HG02798 (cell line): Measurements from ENCODE around the gene JMJD4.
"Not testable (repeated sequence)": the region's sequence is repeated elsewhere in the genome, so short reads cannot be mapped to it uniquely, and the experiment has no call there.

Source experiments
- ATAC-seq: cut with Tn5 transposase; IDR thresholded peaks from one replicate; pipeline ENCODE4 v1.9.1; 2021; ENCODE audit warnings: mild to moderate bottlenecking; ENCODE audit not compliant: unreplicated experiment, poor library complexity

JMJD4 gene

DNA sequence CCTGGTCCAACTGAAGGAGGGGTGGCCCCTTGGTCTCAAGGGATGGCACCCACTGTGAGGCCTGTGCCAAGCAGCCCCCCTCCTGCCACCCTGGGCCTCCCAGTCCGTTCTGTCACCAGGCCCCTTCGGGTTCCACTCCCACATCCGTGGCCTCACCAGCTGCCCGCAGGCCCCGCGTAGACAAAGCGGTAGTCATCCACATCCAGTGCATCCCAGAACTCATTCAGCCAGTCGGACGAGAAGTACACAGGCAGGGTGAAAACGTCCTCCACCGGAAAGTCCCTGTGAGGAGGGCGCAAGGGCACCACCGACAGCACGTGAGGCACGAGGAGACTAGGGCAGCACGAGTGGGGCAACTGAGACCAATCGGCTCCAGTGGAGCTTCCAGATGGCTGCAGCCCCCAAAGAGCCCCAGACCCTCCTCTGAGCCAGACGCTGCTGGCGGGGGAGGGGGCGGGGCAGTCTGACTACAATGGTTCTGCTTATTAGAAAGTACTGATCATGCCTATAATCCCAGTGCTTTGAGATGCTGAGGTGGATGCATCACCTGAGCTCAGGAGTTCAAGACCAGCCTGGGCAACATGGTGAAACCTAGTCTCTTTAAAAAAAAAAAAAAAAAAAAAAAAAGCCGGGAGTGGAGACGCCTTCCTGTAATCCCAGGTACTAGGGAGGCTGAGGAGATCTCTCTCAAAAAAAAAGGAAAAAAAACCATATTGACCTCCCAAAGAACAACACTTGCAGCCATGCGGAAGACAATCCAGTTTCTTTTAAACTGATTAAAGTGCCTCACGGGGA is 1.2 kb downstream of the JMJD4 start:
- ATAC-seq = no peak

DNA sequence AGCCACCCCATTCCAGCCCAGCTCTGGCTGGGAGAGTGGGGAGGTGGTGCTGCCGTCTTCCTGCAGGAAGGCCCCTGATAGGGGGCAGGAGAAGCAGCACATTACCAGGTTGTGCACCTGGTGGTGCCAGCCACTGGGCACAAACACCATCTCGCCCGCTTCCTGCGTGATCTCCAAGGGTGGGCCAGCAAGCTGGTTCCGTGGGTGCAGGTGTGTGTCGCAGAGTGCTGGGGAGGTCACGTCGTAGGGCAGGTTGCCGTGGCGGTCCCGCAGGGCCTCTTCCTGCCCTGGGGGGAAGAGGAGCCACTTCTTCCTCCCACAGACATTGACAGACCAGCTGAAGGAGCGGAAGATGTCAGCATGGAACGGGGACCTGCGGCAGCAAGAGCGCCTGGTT is 1.8 kb downstream of the JMJD4 start:
- no peak for ATAC-seq

DNA sequence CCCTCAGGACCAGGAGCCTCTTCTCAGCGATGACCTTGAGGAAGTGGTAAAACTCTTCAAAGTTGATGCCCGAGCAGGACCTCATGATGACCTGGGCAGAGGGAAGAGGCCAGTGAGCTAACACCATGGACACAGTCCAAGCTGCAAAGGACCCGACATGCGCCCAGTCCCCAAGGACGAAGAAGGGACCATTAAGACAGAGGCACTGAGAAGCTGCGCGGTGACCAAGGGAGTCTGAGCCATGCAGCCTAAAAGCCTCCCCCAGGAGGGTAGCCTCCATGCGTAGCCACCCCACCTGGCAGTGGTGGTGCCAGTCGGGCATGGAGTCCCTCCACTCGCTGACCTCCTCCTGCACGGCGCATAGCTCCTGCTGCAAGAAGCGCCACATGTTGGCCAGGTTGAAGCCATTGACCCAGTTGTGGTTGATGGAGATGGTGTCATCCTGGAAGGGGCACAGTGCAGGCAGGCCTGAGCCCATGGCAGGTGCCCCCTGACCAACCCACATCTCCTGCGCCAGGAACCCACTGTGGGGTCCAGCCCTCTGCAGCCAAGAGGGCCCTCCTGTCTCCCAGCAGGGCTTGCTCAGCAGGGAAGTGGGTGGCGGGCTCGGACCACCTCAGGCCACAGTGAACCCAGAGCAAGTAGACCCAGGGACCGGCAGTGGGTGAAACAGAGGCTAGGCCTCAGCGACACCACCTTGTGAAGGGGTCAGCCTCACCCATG is 2.4 kb downstream of the JMJD4 start:
- ATAC-seq = no peak

DNA sequence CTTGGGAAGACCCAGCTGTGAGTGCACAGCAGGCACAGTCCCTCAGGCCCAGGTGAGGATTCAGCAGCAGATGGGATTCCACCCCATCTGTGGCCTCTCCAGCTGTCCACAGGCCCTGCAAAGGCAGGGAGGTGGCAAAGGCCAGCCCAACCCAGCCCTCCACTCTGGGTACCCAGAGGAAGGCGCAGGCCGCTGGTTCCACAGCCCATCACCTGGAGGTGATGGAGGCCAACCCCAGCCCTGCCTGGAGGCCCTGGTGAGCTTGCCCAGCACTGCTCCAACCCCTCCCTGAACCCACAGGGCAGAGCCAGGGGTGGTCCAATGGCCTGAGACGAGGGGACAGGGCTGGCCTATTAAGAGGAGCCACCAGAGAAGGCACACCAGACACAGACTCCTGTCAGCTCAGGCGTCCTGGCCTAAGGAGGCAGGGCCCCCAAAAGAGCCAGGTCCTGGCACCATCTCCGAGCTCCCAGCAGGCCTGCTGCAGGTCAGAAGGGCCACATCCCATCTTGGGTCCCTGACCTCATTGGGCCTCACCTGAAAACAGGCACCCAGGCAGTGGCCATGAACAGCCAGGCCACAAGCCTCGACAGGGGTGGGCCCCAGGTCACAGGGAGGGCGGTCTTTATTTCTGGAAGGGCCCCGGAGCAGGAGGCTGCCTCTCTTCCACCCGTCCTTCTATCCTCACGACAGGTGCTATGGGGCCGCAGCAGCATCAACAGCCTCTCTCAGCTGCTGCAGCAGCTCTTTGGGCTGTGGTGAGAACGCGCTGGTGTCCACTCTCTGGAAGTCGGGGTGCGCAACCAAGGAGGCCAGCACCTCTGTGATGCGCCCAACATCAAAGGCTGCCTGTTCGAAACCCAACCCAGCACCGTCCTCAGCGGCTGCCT is 3.2 kb downstream of the JMJD4 start:
- no peak for ATAC-seq

DNA sequence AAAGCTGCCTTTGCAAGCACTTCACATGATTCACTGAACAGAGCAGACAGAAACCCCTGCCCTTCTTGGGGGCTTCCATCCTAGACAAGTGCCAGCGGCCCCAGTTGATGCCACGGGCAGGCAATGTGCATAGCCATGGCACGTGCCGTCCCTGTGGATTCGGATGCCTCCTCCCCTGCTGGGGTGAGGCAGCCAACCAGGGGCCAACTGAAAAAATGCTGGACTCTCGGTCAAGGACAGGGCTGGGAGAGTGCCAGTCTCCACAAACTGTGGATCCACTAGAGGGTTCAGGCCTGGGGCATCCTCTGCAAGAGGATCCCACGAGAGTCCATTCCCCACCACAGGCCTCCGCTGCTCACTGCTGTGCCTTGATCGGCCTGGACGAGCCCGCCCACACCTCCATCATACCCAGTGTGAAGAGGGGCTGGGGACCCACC is 3.8 kb downstream of the JMJD4 start:
- no peak for ATAC-seq

DNA sequence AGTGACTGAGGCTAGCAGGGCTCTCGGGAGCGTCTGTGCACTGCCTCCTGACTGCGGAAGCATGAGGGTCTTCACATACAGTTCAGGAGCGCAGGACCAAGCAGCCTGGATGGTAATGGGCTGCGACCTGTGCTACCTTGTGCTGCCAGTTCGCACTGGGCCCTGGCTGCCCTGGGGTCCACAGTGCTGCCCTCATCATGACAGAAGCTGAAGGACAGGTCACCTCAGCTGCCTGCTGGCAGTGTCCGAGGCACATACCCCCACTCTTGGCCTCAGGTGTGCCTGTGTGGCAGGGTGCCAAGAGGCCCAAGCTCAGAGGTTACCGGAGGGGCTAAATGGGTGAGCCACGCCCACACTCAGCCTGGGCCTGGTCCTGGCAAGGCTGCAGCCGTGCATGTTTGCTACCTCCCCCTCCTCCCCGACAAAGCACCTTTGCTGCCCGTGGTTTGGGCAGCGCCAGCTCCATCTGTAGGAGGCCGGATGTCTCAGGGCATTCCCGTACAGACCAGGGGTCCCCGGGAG is 4.4 kb downstream of the JMJD4 start:
- ATAC-seq = no peak

DNA sequence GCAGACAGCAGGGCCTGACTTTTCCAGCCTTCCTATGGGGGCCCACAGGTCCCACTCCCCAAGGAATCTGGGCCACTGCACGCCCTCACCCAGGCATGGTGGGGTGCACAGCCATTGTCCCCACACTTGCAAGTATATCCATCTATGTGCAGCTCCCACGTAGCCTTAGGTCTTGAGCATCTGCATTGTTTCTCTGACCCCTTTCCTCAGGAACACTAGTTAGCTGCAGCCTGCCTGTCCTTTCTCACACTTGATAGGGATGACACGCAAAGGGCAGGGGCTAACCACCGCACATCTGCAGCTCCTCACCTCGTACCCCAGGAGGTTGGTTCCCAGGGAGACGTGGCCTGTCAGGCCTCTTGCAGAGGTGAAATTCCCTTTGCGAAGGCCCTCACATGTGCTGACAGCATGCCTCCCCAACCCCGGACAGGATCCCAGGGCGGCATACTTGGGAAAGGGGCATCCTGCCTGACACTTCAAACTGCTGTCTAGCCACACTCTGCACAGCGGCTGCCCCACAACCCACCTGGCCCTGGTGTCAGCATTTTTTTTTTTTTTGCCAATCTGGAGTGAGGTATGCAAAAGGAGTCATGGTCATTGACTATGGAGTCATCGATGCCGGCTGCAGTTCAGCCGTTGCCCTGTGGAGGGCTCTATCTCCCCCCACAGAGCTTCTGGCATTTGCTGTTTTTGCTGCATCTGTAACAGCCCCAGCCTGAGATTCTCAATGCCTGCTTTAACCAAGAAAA is 5.0 kb downstream of the JMJD4 start:
- ATAC-seq = peak; percentile 24

DNA sequence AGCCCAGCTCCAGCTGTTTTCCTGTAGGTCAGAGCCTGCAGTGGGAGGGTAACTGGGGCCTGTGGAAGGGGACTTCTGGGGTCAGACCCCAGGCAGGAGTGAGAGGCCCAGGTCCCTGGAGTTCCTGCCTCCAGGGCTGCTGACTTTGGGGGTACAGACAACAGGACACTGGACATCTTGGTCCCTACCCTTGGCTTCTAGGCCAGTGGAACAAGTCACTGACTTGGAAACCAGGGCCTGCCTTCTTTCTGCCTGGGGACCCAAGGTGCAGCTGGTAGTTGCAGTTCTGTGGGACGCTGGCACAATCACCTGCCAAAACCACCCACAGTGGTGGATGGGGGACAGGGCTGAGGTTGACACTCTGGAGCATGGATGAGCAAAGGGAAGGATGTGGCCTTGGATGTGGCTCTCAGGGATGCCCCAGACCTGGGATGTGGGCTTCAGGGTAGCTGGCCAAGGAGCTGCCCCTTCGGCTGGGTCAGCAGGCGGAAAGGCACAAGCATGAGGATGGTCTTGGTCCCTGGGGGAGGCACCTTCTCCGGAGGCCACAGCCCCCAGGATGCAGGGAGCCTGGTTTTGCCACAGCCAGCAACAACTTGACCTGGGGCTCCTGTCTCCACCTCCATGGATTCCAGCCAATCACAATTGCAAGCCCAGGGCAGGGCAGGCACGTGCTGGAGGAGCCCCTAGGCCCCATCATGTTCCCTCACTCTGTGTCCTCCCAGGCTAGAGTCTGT is 5.8 kb downstream of the JMJD4 start:
- no peak for ATAC-seq

DNA sequence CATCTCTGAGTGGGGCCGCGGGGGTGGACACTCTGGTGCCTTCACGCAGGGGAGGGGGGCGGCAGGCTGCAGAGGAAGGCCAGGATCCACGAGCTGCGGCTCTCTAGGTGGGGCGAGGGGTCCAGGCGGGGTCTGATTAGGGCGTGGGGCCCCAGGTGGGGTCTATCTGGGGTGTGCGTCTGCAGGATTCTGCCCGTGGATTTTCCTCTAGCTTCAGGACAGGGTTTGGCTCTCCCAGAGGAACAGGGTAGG is 6.3 kb downstream of the JMJD4 start:
- ATAC-seq = no peak

DNA sequence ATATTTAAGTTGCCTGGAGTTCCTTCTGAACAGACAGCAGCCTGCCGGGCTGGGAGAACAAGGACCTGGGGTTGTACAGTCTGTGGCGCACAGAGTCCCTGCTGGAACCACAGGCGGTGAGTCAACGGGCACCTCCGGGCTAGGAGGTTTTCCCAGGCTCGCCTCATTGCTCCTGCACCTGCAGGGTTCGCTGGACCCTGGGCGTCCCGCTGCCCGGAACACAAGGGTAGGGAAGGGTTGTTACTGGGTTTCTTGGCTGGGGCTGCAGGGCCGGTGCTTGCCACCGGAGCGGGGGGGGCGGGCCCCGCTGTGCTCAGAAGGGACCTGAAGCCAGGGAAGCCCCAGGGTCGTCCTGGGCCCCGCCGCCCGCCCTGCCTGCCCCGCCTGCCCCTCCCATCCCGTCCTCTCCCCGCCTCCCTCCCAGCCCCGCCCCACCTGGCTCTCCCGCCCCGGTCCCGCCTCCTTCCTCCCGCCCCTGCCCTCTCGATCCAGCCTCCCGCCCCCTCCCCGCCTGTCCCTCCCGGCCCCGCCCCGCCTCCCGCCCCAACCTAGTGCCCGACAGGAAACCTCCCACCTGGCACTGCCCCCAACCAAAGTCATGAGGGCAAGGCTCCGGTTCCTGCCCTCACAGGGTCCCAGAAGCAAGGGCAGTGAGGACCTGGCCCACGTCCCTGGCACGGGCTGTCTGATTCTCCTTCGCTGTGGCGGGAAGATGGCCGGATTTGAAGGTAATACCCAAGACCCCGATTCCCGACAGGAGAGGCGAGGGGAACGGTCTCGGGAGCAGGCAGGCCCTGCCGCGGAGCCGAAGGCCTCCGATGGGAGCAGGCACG is 6.8 kb downstream of the JMJD4 start:
- ATAC-seq = peak; percentile 40

DNA sequence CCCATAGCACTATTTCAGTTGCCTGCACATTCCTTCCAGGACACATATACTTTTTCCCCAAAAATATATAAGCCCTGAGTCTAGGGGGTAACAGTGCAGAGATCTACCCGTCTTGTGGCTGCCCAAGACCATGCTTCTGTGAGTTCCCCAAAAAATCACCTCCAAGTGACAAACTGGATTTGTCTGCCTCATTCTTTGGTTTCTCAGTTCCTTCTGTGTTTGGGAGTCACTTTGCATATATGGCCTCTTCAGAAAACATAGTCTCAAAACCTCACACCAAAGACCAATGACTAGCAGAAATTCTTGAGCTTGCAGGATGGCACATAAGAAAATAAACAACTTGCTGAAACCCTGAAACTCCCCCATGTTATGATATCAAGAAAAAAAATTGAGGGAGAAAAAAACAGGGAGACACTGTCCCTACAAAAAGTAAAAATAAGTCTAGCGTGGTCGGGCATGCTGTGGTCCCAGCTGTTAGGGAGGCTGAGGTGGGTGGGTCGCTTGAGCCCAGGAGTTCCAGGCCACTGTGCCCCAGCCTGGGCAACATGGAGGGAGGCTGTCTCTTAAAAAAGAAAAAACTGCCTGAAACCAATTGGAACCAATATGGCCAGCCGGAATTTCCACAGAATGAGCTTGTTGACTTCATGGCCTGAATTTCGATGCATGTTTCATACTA is 8.0 kb downstream of the JMJD4 start:
- ATAC-seq = no peak

DNA sequence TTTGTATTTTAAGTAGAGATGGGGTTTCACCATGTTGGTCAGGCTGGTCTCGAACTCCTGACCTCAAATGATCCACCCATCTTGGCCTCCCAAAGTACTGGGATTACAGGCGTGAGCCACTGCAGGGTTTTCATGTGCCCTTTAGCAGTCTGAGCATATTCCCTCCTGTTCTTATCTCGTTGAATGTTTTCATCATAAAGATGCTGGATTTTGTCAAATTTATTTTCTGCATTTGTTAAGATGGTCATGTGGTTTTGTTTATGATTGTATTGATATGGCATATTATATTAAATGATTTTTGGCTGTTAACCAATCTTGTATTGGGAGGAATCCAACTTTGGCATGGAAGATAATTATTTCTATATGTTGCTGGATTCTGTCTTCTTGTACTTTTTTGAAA is 8.8 kb downstream of the JMJD4 start:
- no peak for ATAC-seq

DNA sequence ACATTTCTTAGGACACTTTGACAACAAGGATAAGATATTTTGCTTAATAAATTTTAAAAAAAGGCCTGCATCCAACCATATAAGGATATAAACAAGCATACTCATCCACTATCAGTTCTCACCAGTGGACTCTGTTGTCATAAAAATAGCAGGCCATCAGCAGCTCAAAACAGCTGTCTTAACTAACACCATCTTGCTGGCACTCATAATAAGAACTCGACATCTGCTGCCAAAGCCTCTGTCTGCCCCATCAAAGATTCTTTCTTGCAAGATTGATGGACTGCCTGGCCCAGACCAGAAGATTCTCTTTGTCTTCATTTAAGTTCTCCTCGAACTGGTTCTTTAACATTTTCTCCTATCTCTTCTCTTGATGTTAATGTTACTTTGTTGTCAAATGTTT is 10.1 kb downstream of the JMJD4 start:
- ATAC-seq = no peak

DNA sequence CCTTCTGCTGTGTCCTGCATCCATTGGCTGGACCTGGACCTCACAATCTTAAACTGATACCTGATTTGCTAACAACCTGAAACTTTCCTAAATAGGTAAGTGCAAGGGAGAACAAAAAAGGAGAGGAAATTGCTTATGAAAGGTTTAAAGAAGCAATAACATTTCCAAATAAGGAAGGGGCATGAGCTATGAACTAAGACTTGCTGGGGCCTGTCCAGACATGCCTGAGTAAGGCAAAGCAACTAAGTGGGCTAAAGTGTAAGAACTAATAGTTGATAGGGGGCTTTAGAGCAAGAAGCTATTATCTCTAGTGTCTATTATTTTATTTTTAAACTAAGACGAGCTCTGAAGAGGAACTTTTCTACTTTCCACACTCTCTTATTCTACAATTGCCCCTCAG is 11.6 kb downstream of the JMJD4 start:
- no peak for ATAC-seq

DNA sequence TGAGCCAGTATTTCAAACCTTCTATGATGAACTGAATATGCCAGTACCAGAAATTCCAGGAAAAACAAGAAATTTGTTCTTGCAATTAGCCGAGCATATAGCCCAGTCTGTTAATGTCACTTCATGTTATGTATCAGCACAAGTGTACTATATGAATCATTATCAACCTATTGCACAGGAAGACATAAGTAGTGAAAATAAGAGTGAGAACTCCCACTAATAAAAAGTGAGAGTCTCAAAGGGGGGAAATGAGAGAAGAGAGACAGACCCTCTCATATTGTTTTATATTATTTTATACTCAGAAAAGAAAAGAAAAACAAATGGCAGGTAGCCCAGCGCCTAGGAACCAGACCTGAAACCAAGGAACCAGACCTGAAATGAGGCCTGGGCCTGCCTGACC is 16.2 kb downstream of the JMJD4 start:
- no peak for ATAC-seq

DNA sequence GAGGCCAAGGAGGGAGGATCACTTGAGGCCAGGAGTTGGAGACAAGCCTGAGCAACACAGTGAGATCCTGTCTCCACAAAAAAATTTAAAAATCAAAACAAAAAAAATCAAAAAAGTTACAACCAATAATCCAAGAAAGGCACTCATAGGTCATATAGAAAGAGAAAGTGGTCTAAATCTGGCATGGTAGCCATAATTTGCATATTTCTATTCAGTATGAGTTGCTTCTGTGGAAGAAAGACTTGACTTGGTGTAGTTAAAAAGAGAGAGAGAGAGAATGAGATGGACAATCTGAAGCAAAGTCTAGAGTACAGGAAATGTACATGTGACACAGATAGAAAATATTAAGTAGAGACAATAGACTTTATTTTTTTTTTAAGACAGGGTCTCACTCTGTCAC is 22.5 kb downstream of the JMJD4 start:
- no peak for ATAC-seq

DNA sequence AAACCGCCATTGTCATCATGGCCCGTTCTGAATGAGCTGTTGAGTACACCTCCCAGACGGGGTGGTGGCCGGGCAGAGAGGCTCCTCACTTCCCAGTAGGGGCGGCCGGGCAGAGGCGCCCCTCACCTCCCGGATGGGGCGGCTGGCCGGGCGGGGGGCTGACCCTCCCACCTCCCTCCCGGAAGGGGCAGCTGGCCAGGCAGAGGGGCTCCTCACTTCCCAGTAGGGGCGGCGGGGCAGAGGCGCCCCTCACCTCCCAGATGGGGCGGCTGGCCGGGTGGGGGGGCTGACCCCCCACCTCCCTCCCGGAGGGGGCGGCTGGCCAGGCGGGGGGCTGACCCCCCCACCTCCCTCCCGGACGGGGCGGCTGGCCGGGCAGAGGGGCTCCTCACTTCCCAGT is 24.6 kb downstream of the JMJD4 start:
- ATAC-seq = not testable (repeated sequence)

DNA sequence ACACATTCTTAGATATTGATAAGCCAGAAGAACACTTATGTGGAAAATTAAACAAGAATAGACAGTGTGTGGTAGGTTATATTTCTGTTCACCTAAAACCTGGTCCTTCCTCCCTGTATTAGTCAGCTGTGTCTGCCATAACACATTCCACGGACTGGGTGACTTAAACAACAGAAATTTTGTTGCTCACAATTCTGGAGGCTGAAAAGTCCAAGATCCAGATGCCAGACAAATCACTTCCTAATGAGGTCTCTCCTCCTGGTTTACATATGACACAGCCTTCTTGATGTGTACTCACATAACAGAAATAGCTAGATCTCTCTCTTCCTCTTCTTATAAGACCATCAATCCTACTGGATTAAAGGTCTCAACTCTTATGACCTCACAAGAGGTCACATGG is 25.7 kb downstream of the JMJD4 start:
- no peak for ATAC-seq
